ENCODE results near the gene HSP90AA1.

HSP90AA1 gene

DNA sequence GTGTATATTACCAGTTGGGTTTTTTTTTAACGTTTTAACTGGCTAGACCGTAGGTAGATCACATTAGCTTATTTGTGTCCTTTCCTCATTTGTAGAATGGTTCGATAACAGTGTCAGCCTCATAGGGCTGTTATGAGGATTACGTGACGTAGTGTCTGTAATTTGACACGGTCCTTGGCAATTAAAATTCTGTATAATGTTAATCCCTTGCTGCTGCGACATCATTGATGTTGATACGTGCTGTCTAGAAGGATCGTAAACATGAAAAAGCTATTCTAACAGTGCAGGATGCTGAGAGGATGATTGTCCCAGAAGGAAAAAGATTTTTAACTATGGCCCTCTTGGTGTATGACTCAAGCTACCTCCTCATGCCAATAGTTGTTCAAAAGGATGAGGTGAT is 50.9 kb downstream of the HSP90AA1 start:
- DNase-seq = no peak

DNA sequence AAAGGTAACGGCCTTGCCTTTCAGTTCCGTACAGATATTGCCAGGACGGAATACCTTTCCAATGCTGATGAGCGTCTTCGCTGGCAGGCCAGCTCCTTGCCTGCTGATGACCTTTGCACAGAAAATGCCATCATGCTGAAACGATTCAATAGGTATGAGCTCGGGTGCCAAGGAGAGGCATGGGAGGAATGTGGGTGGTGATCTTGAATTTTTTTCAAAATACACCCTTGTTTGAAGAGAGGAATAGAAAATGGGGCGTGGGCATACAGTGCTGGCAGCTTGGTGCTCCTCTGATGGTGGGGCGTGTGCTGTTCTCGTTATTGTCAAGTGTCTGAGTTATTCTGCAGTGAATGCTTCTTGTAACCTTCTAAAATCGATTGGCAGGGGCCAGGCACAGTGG is 52.5 kb downstream of the HSP90AA1 start:
- no peak for DNase-seq

GRCh38 chr14:102033241-102033640 is 53.6 kb downstream of the HSP90AA1 start:
- DNase-seq = no peak
